H1 (cell line): ENCODE measurements around the gene HS2ST1. TPM values are rescaled to one million over a fixed set of nuclear protein-coding genes. Genes with fewer than 3 reads are reported as not detected.

ENCODE experiments used
- EGR1 ChIP-seq: IDR thresholded peaks from 2 replicates; pipeline ENCODE4 v1.6.1; 2011; ENCODE audit warnings: low read depth, low read length, borderline replicate concordance
- HDAC2 ChIP-seq, 2 experiments: fragments of 300-600 bp in 1 of 2; sonication (generic) in 1 of 2; IDR thresholded peaks; 2 replicates each; pipeline ENCODE4 v1.6.1; 2011 to 2012; ENCODE audit warnings: low read depth in 2 of 2, low read length in 2 of 2, mild to moderate bottlenecking in 2 of 2, moderate library complexity in 2 of 2, borderline replicate concordance in 1 of 2, inconsistent platforms in 1 of 2
- polyA plus RNA-seq, 7 experiments: library from polyadenylated mRNA; depleted of rRNA in 3 of 7; stranded (reverse) in 5 of 7; unstranded in 2 of 7; fragments of >200 nt in 5 of 7; fragments of 200-250 nt in 2 of 7; gene quantifications; 1 replicate in 5 of 7; 2 replicates in 1 of 7; 4 replicates in 1 of 7; pipeline versions ENCODE4 v1.2.1 to v1.2.3, GENCODE V29; 2011 to 2013; ENCODE audit warnings: missing spikeins in 2 of 7, mixed read lengths in 2 of 7
- total RNA-seq: library from RNA; stranded (reverse); fragmentation: NEBNext Ultra II Directional; extraction: Animal tissue kit (Norgen Biotek cat#: 25700); gene quantifications from 2 replicates; pipeline ENCODE4 v1.2.1, GENCODE V29; 2021

Gene HS2ST1
- total and polyA plus RNA-seq, 2 of the 8 experiments (the other 6 are each of a cell fraction or from before 2014, with no cell fraction given), result 5.2 to 28.3 TPM

GRCh38 chr1:87072411-87072810 lies 158.0 kb downstream of the HS2ST1 start (continued):
- no peak for TF ChIP-seq HDAC2 (IDR thresholded peaks at IDR 0.05; ENCODE audit: borderline replicate concordance in 1 of 2, low read depth in 2 of 2, low read length in 2 of 2)
- no peak for TF ChIP-seq EGR1
